Bronchial epithelial cell (primary cell): ENCODE data around the gene RASGEF1B. TPM values are rescaled to one million over a fixed set of nuclear protein-coding genes. Genes with fewer than 3 reads are reported as not detected.

ENCODE experiments used
- DNase-seq: peaks from one replicate; pipeline ENCODE4 v3.0.0-alpha.2; 2010; ENCODE audit warnings: low read depth
- FAIRE-seq: peaks from 2 replicates; lab custom pipeline; 2011; peaks lifted over from hg19 to GRCh38; lab: Jason Lieb, UNC
- H3K27me3 ChIP-seq: 2 replicates; pipeline ENCODE4 v1.5.1; 2011; ENCODE audit warnings: low read length; ENCODE audit not compliant: control insufficient read depth, insufficient read depth
- H3K36me3 ChIP-seq: 2 replicates; pipeline ENCODE4 v1.5.1; 2011; ENCODE audit warnings: low read length; ENCODE audit not compliant: control insufficient read depth, insufficient read depth
- H3K4me3 ChIP-seq: 2 replicates; pipeline ENCODE4 v1.5.1; 2011; ENCODE audit warnings: mild to moderate bottlenecking, low read depth, low read length, control low read depth
- CTCF ChIP-seq: IDR thresholded peaks from 2 replicates; pipeline ENCODE4 v1.5.1; 2011; ENCODE audit warnings: mild to moderate bottlenecking, moderate library complexity, low read length, control low read depth, inconsistent platforms; ENCODE audit not compliant: insufficient read depth, severe bottlenecking
- total RNA-seq: library from RNA; depleted of rRNA; stranded (reverse); fragments of >200 nt; gene quantifications from 2 replicates; pipeline ENCODE4 v1.2.1, GENCODE V29; 2014

Gene RASGEF1B
- total RNA-seq, 1 donor from 2014 or later: 2.6 TPM

GRCh38 chr4:81504112-81505003 is 32.7 kb upstream of the RASGEF1B start:
- no peak overlapping the region for H3K4me3 ChIP-seq

GRCh38 chr4:81503586-81503985 is 31.9 kb upstream of the RASGEF1B start:
- H3K4me3 ChIP-seq: no peak overlapping the region
- no peaks in the 10 kb centered on the region for H3K27me3 ChIP-seq
- FAIRE-seq (no peak), DNase-seq (no peak)
- H3K36me3 ChIP-seq: no peaks in the 10 kb centered on the region
- TF ChIP-seq CTCF: no peak

More at GRCh38 chr4:81504112-81505003, 32.7 kb upstream of the RASGEF1B start:
- H3K36me3 ChIP-seq: no peaks in the 10 kb centered on the region
- no peaks in the 10 kb centered on the region for H3K27me3 ChIP-seq
- peak; percentile 100 for FAIRE-seq
- no peak for TF ChIP-seq CTCF
- no peak for DNase-seq

GRCh38 chr4:81502564-81502963 is 30.9 kb upstream of the RASGEF1B start:
- H3K4me3 ChIP-seq: no peak overlapping the region
- no peaks in the 10 kb centered on the region for H3K36me3 ChIP-seq
- TF ChIP-seq CTCF: no peak
- H3K27me3 ChIP-seq: no peaks in the 10 kb centered on the region
- FAIRE-seq (no peak), DNase-seq (no peak)

- no peak overlapping the region for H3K4me3 ChIP-seq
- FAIRE-seq (no peak), DNase-seq (no peak)
- no peak for TF ChIP-seq CTCF
- H3K36me3 ChIP-seq: no peaks in the 10 kb centered on the region
- H3K27me3 ChIP-seq: no peaks in the 10 kb centered on the region
These were observed 28.1 kb upstream of the RASGEF1B start for GRCh38 chr4:81499840-81500239.

GRCh38 chr4:81498551-81499099 is 26.9 kb upstream of the RASGEF1B start:
- no peak for DNase-seq
- Histone ChIP-seq H3K36me3 (no peaks in the 10 kb centered on the region), H3K27me3 (no peaks in the 10 kb centered on the region), H3K4me3 (no peak overlapping the region)
- FAIRE-seq: no peak
- TF ChIP-seq CTCF: no peak
